ENCODE results near the gene TMUB2.
"Not testable (repeated sequence)": the region's sequence is repeated elsewhere in the genome, so short reads cannot be mapped to it uniquely, and the experiment has no call there.

The TMUB2 gene

GRCh38 chr17:44186307-44187130 lies at the start of gene TMUB2:
TSS of gene TMUB2 (plus strand) at chr17:44186972. CDS start at chr17:44187709, 737 bp downstream.
- FAIRE-seq = peak; percentile 100
- DNase-seq (ENCODE audit: extremely low spot score, insufficient read length, low read depth) = peak; percentile 100

DNA sequence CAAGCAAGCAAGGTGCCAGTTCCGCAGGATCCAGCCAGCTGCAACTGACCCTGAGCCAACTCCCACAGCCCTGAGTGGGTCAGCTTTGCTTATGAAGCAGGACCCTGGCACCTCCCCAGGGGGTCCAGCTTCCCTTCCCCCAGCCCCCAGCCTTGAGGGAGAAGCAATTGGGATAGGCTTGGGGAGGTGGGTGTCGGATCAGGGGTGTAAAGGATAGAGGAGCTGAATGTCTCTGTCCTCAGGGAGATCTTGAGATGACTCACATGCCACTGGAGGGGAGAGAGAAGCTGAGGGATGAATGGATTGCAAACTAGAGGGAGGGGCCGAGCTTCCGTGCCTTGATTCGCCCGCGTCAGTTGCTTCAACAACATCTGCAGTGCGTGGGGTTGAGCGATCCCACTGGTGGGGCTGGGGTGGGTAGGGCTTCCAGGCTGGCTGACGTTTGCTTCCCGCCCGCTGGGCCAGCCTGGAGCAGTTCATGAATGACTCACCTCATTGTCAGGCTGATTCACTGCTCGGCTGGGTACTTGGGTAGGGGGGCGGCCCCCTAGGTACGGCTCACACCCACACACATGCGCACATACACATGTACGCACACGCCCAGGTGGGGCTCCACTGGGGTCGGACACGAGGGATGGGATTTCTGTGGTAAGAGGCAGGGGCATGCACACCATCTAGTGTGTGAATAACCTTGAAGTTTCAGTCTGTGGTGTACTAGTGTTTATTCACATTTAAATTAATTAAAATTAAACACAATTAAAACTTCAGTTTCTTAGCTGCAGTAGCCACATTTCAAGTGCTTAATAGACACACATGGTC lies 48.7 kb upstream of the TMUB2 start:
- FAIRE-seq (no peak), DNase-seq (ENCODE audit: extremely low spot score, insufficient read length, low read depth) (no peak)

DNA sequence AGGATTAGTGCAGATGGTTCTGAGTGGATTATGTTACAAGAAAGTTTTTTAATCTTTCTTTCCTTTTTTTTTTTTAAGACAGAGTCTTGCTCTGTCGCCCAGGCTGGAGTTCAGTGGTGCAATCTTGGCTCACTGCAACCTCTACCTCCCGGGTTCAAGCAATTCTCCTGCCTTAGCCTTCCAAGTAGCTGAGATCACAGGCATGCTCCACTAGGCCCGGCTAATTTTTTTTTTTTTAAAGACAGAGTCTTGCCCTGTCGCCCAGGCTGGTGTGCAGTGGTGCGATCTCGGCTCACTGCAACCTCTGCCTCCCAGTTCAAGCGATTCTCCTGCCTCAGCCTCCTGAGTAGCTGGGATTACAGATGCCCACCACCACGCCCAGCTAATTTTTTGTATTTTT lies 42.9 kb upstream of the TMUB2 start:
- not testable (repeated sequence) for FAIRE-seq; DNase-seq (ENCODE audit: extremely low spot score, insufficient read length, low read depth)

DNA sequence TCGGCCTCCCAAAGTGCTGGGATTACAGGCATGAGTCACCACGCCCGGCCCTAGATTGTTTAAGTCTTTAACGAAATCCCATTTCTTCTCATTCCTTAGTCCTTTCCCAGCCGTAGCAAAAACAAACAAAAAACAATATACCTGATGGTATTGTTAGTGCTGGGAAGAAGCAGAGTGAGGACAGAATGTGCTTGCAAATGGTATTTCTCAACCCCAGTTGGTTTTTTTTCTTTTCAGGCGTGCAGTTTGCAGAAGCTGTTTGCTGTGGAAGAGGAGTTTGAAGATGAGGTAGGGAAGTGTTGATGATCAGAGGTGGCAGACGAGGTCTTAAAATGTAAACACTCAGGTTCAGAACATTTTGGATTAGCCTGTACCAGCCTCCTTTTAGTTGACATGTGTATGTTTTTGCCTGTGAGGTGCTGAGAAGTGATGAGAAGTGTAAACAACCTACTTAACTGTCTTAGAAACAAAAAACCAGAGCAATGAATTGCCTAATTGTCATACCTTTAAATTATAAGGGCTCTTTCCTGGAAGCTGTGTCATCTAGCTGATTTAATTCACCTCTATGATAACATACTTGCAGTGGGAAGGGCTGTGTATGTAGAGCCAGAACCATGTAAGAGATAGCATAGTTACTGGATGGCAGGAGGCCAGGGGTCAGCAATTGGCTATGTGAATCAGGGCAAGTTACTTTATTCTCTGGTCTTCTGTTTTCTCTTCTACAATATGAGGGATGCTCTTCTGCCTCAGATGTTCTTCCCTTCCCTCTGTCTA lies 41.6 kb upstream of the TMUB2 start:
- no peak for FAIRE-seq
- DNase-seq (ENCODE audit: extremely low spot score, insufficient read length, low read depth) = no peak

DNA sequence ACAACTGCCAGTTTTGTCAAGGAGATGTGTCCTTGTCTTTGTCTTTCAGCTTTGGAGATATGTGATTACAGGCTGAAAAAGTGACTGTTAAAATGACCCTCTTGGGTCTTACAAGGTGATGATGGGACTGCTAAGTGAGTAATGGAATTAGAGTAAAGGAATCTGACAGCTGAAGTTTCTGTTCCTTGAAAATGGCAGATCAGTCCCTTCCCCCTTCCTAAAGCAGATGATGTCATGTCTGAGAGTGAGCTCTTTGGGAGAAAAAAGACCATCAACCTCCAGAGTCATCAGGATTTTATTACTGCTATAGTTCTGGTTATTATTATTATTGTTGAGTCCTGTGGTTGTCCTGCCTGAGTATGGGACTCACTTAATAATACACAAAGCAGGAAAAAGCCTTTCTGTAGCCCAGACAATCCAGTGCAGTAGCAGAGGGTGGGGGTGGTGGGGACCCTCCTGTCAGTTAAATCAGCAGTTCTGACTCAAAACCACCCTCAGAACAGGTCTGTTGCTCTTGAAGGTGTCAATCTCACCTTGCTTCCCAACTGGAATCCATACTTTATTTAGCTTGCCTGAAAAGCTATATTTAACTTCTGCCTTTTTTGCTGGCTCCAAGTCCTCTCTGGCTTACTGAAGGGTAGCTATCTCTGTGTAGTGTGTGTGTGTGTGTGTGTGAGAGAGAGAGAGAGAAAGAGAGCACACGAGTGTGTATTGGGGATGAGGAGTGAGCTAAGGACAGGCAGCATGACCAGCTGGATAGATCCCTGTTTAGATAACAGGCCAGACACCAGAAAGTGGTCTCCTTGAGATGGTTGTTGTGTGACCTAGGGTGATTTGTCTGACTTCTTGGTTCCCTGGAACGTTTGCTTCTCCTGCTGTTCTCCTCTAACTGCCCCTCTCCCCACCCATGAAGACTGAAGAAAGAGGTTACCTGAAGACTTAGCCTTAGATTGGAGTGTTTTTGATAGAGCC lies 40.1 kb upstream of the TMUB2 start:
- FAIRE-seq = no peak

DNA sequence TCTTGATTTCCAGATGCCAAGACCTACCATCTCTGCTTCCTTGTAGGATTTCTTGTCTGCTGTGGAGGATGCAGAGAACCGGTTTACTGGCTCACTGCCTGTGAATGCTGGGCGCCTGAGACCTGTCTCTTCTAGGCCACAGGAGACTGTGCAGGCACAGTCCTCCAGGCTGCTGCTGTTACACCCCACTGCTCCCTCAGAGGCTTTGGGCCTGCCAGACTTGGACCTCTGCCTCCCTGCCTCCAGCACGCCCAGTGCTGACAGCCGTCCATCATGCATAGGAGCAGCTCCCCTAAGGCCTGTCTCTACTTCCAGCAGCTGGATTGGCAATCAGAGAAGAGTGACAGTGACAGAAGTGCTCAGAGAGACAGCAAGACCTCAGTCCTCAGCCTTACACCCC lies 39.0 kb upstream of the TMUB2 start:
- DNase-seq (ENCODE audit: extremely low spot score, insufficient read length, low read depth) = no peak
- no peak for FAIRE-seq

More for the DNA sequence above, 40.1 kb upstream of the TMUB2 start:
- no peak for DNase-seq (ENCODE audit: extremely low spot score, insufficient read length, low read depth)

DNA sequence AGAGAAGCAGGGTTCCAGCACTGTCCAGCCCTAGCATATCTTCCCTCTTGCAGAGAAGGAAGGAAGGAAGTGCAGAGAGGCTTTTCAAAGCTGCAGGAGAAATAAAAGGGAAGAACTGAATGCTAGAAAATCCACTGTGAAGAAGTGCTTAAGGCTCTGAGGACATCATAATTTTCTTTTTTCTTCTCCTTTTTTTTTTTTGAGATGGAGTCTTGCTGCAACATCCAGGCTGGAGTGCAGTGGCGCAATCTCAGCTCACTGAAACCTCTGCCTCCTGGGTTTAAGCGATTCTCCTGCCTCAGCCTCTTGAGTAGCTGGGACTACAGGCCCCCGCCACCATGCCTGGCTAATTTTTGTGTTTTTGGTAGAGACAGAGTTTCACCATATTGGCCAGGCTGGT lies 37.7 kb upstream of the TMUB2 start:
- not testable (repeated sequence) for FAIRE-seq

GRCh38 chr17:44149750-44150329 lies 36.9 kb upstream of the TMUB2 start:
- DNase-seq (ENCODE audit: extremely low spot score, insufficient read length, low read depth) = no peak
- FAIRE-seq = no peak

More for the DNA sequence above, 37.7 kb upstream of the TMUB2 start:
- not testable (repeated sequence) for DNase-seq (ENCODE audit: extremely low spot score, insufficient read length, low read depth)

DNA sequence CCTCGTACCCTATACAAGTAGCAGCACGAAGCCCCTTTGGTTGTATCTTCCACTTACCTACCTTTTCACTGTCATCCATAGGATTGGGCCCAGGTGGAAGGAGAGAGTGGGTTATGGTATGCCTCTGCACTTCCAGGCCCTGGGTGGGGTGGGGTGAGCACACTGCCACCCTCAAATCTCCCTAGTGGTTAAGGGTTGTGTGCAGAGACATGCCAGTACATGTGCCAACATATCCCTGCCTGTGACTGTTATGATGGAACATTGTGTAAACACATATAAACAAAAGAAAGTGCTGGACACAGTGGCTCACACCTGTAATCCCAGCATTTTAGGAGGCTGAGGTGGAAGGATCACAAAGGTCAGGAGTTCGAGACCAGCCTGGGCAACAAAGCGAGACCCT lies 33.9 kb upstream of the TMUB2 start:
- DNase-seq (ENCODE audit: extremely low spot score, insufficient read length, low read depth) = no peak
- FAIRE-seq = no peak

- DNase-seq (ENCODE audit: extremely low spot score, insufficient read length, low read depth) (no peak), FAIRE-seq (no peak)
Observed at GRCh38 chr17:44155488-44155887, 31.3 kb upstream of the TMUB2 start.

GRCh38 chr17:44159519-44160210 lies 27.1 kb upstream of the TMUB2 start:
- FAIRE-seq = no peak

GRCh38 chr17:44164476-44164875 lies 22.3 kb upstream of the TMUB2 start:
- FAIRE-seq (no peak), DNase-seq (ENCODE audit: extremely low spot score, insufficient read length, low read depth) (no peak)

More at GRCh38 chr17:44159519-44160210, 27.1 kb upstream of the TMUB2 start:
- DNase-seq (ENCODE audit: extremely low spot score, insufficient read length, low read depth) = no peak

DNA sequence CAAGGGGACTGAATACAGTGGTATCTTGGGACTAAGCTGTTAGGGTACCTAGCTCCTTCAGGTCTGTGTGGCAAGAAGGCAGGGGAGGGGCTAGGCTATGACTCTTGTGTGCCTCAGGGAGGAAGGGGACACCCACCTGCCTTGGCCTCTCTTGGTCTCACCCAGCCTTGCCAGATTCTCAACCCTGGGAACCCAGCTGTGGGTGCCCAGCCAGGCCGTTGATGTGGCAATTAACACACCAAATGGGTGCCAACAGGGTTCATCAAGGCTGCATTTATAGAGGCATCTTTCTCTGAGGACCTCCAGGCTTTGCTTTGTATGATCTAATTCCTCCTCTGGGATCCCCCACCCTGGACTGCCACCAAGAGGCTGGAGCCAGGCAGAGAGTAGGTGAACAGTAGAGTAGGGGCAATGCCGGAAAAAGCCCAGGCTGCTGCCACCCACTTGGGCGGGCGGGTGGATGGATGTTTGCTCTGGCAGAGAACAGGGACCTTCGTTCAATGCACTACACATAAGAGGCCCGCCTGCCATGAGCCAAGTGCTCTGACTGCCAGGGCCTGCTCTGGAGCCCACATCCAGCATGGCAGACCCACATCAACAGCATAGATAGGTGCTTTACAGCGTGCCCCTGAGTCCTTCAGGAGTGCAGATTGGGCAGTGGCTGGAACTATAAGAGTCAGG lies 19.5 kb upstream of the TMUB2 start:
- FAIRE-seq (no peak), DNase-seq (ENCODE audit: extremely low spot score, insufficient read length, low read depth) (no peak)

- DNase-seq (ENCODE audit: extremely low spot score, insufficient read length, low read depth) (no peak), FAIRE-seq (no peak)
Observed at GRCh38 chr17:44170135-44170498, 16.7 kb upstream of the TMUB2 start.

GRCh38 chr17:44170499-44171201 lies 16.1 kb upstream of the TMUB2 start, which contains the start of gene ASB16:
TSS of gene ASB16 (plus strand) at chr17:44170704. CDS start at chr17:44170790, 86 bp downstream.
- no peak for FAIRE-seq
- DNase-seq (ENCODE audit: extremely low spot score, insufficient read length, low read depth) = no peak

- DNase-seq (ENCODE audit: extremely low spot score, insufficient read length, low read depth) = no peak
- no peak for FAIRE-seq
Observed at GRCh38 chr17:44171931-44172455, 14.8 kb upstream of the TMUB2 start.

DNA sequence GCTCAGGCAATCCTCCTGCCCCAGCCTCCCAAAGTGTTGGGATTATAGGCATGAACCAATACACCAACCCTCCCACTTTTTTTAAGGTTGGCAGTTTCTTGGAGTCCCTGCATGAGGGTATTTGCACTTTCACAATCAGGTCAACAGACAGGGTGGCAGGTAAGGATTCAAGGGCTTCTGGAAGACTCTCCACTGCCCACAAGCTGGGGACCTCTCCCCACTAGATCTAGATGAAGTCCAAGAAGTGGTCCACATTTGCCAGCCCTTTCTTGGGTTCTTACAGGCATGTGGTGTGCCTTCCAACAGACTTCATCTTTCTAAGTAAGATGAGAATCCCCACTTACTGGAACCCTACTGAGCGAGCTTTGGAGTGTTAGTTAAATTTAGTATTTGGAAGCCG lies 12.3 kb upstream of the TMUB2 start:
- no peak for DNase-seq (ENCODE audit: extremely low spot score, insufficient read length, low read depth)
- no peak for FAIRE-seq
